Karpas-422 (cell line): ENCODE measurements around the gene GPRIN3. TPM values are rescaled to one million over a fixed set of nuclear protein-coding genes. Genes with fewer than 3 reads are reported as not detected.

Experiments
- DNase-seq: peaks from one replicate; pipeline ENCODE4 v3.0.0-alpha.2; 2015
- H2AFZ ChIP-seq: fragments of 200-600 bp; sonication (generic); 2 replicates; pipeline ENCODE4 v1.6.1; 2014; ENCODE audit warnings: antibody characterized with exemption, low read length, mixed read lengths
- H3K27ac ChIP-seq: fragments of 200-600 bp; sonication (generic); 2 replicates; pipeline ENCODE4 v1.5.1; 2014; ENCODE audit warnings: mild to moderate bottlenecking, low read length, moderate library complexity
- H3K27me3 ChIP-seq: fragments of 200-600 bp; sonication (generic); 2 replicates; pipeline ENCODE4 v1.6.1; 2014; ENCODE audit warnings: low read length, mixed read lengths
- H3K36me3 ChIP-seq: fragments of 200-600 bp; sonication (generic); 2 replicates; pipeline ENCODE4 v1.6.1; 2014; ENCODE audit warnings: low read length, mixed read lengths; ENCODE audit not compliant: insufficient read depth
- H3K4me1 ChIP-seq: fragments of 200-600 bp; sonication (generic); 2 replicates; pipeline ENCODE4 v1.6.1; 2014; ENCODE audit warnings: mild to moderate bottlenecking, low read length, mixed read lengths
- H3K4me2 ChIP-seq: fragments of 200-600 bp; sonication (generic); 2 replicates; pipeline ENCODE4 v1.6.1; 2014; ENCODE audit warnings: low read length, low read depth, mild to moderate bottlenecking; ENCODE audit not compliant: poor library complexity, severe bottlenecking
- H3K4me3 ChIP-seq: fragments of 200-600 bp; sonication (generic); 2 replicates; pipeline ENCODE4 v1.5.1; 2014; ENCODE audit warnings: mild to moderate bottlenecking, antibody characterized with exemption, low read length, mixed read lengths
- H3K79me2 ChIP-seq: fragments of 200-600 bp; sonication (generic); 2 replicates; pipeline ENCODE4 v1.6.1; 2014; ENCODE audit warnings: mild to moderate bottlenecking, low read length, mixed read lengths
- H3K9ac ChIP-seq: fragments of 200-600 bp; sonication (generic); 2 replicates; pipeline ENCODE4 v1.6.0; 2014; ENCODE audit warnings: low read length
- H3K9me2 ChIP-seq: fragments of 200-600 bp; sonication (generic), shearing (Covaris generic); replicated peaks from 2 replicates; pipeline ENCODE4 v1.6.0; 2014; ENCODE audit warnings: mild to moderate bottlenecking, low read length, moderate library complexity; ENCODE audit not compliant: insufficient read depth
- H3K9me3 ChIP-seq: fragments of 300-700, 200-600 bp; sonication (generic); 2 replicates; pipeline ENCODE4 v1.6.1; 2014; ENCODE audit warnings: low read length, mixed read lengths
- H4K20me1 ChIP-seq: fragments of 200-600 bp; sonication (generic); 2 replicates; pipeline ENCODE4 v1.6.1; 2014; ENCODE audit warnings: mild to moderate bottlenecking, antibody characterized with exemption, low read length, low read depth; ENCODE audit not compliant: insufficient read depth
- total RNA-seq: library from RNA; depleted of rRNA; stranded (reverse); fragments of >200 nt; shearing (Covaris generic); gene quantifications from 2 replicates; pipeline ENCODE4 v1.2.3, GENCODE V29; 2014; ENCODE audit warnings: low replicate concordance

GPRIN3 gene
- total RNA-seq, 1 experiment from 2014 or later, result 0.63 TPM

GRCh38 chr4:89295415-89295927 is 12.1 kb downstream of the GPRIN3 start:
- Histone ChIP-seq H4K20me1 (no peaks in the 10 kb centered on the region), H3K9me3 (no peaks in the 10 kb centered on the region), H3K4me3 (no peak overlapping the region), H3K4me1 (peaks cover 56% of the 10 kb centered on the region), H3K27me3 (no peaks in the 10 kb centered on the region), H3K27ac (no peak overlapping the region), H3K79me2 (no peaks in the 10 kb centered on the region), H2AFZ (no peak overlapping the region), H3K36me3 (no peaks in the 10 kb centered on the region), H3K9ac (no peak overlapping the region), H3K4me2 (no peak overlapping the region), H3K9me2 (no peaks in the 10 kb centered on the region)
- no peak for DNase-seq

GRCh38 chr4:89294573-89295269 is 12.9 kb downstream of the GPRIN3 start:
- H3K9me2 ChIP-seq, result no peaks in the 10 kb centered on the region
- H3K27me3 ChIP-seq, result no peaks in the 10 kb centered on the region
- peaks cover 48% of the 10 kb centered on the region for H3K4me1 ChIP-seq
- no peak overlapping the region for H3K27ac ChIP-seq
- H3K79me2 ChIP-seq, result no peaks in the 10 kb centered on the region
- no peak overlapping the region for H3K9ac ChIP-seq
- no peaks in the 10 kb centered on the region for H3K36me3 ChIP-seq
- H3K4me3 ChIP-seq, result no peak overlapping the region
- no peaks in the 10 kb centered on the region for H4K20me1 ChIP-seq
- H3K4me2 ChIP-seq, result no peak overlapping the region
- no peaks in the 10 kb centered on the region for H3K9me3 ChIP-seq
- no peak for DNase-seq
- no peak overlapping the region for H2AFZ ChIP-seq

GRCh38 chr4:89293299-89293698 is 14.3 kb downstream of the GPRIN3 start:
- no peak overlapping the region for H3K4me3 ChIP-seq

GRCh38 chr4:89290727-89291516 is 16.7 kb downstream of the GPRIN3 start:
- Histone ChIP-seq H2AFZ (no peak overlapping the region), H3K9me3 (no peaks in the 10 kb centered on the region), H3K27me3 (no peaks in the 10 kb centered on the region), H3K4me2 (no peak overlapping the region), H3K36me3 (no peaks in the 10 kb centered on the region), H3K4me3 (no peak overlapping the region), H3K27ac (no peak overlapping the region), H3K9ac (no peak overlapping the region), H3K4me1 (peaks cover 15% of the 10 kb centered on the region), H3K79me2 (no peaks in the 10 kb centered on the region), H3K9me2 (no peaks in the 10 kb centered on the region), H4K20me1 (no peaks in the 10 kb centered on the region)
- DNase-seq, result no peak

More at GRCh38 chr4:89293299-89293698, 14.3 kb downstream of the GPRIN3 start:
- Histone ChIP-seq H3K4me2 (no peak overlapping the region), H3K27me3 (no peaks in the 10 kb centered on the region), H3K9me2 (no peaks in the 10 kb centered on the region), H3K36me3 (no peaks in the 10 kb centered on the region), H3K4me1 (peaks cover 36% of the 10 kb centered on the region), H3K79me2 (no peaks in the 10 kb centered on the region), H4K20me1 (no peaks in the 10 kb centered on the region), H2AFZ (no peak overlapping the region), H3K9me3 (no peaks in the 10 kb centered on the region), H3K9ac (no peak overlapping the region), H3K27ac (no peak overlapping the region)
- DNase-seq, result no peak

GRCh38 chr4:89289312-89289711 is 18.3 kb downstream of the GPRIN3 start:
- Histone ChIP-seq H3K27ac (no peak overlapping the region), H3K27me3 (no peaks in the 10 kb centered on the region), H3K9me3 (no peaks in the 10 kb centered on the region), H4K20me1 (no peaks in the 10 kb centered on the region), H2AFZ (no peak overlapping the region), H3K9me2 (no peaks in the 10 kb centered on the region), H3K4me3 (no peak overlapping the region), H3K79me2 (no peaks in the 10 kb centered on the region), H3K9ac (no peak overlapping the region), H3K4me2 (no peak overlapping the region), H3K4me1 (peaks cover 15% of the 10 kb centered on the region), H3K36me3 (no peaks in the 10 kb centered on the region)
- no peak for DNase-seq

DNA sequence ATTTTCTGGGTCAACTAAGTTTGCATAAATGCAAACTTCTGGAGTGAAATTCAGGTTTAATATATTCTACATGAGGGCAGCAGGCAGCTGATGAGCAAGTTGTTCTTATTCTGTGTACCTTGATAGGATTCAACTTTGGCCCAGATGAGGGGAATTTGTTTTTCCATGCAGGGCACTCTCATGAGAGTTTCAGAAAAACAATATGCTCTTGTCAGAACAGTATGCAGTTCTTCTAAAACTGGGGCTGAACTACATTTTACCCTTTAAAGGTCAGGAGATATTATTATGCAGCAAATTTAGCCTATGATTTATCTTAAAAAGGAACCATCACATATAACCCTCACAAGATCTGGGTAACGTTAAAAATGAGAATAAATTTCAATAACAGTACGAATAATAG is 19.2 kb downstream of the GPRIN3 start:
- no peaks in the 10 kb centered on the region for H3K9me2 ChIP-seq
- H3K27ac ChIP-seq, result no peak overlapping the region
- no peaks in the 10 kb centered on the region for H3K9me3 ChIP-seq
- DNase-seq, result no peak
- no peaks in the 10 kb centered on the region for H3K79me2 ChIP-seq
- no peaks in the 10 kb centered on the region for H3K27me3 ChIP-seq
- H3K4me2 ChIP-seq, result no peak overlapping the region
- H3K4me3 ChIP-seq, result no peak overlapping the region
- H4K20me1 ChIP-seq, result no peaks in the 10 kb centered on the region
- H2AFZ ChIP-seq, result no peak overlapping the region
- no peak overlapping the region for H3K9ac ChIP-seq
- H3K36me3 ChIP-seq, result no peaks in the 10 kb centered on the region
- peaks cover 13% of the 10 kb centered on the region for H3K4me1 ChIP-seq

GRCh38 chr4:89287945-89288344 is 19.7 kb downstream of the GPRIN3 start:
- no peaks in the 10 kb centered on the region for H3K9me2 ChIP-seq
- no peak overlapping the region for H2AFZ ChIP-seq
- H3K79me2 ChIP-seq, result no peaks in the 10 kb centered on the region
- H3K4me2 ChIP-seq, result no peak overlapping the region
- no peaks in the 10 kb centered on the region for H3K36me3 ChIP-seq
- H3K9ac ChIP-seq, result no peak overlapping the region
- H3K27me3 ChIP-seq, result no peaks in the 10 kb centered on the region
- no peaks in the 10 kb centered on the region for H3K9me3 ChIP-seq
- no peaks in the 10 kb centered on the region for H4K20me1 ChIP-seq
- H3K4me1 ChIP-seq, result peaks cover 13% of the 10 kb centered on the region
- H3K4me3 ChIP-seq, result no peak overlapping the region
- DNase-seq, result no peak
- no peak overlapping the region for H3K27ac ChIP-seq

DNA sequence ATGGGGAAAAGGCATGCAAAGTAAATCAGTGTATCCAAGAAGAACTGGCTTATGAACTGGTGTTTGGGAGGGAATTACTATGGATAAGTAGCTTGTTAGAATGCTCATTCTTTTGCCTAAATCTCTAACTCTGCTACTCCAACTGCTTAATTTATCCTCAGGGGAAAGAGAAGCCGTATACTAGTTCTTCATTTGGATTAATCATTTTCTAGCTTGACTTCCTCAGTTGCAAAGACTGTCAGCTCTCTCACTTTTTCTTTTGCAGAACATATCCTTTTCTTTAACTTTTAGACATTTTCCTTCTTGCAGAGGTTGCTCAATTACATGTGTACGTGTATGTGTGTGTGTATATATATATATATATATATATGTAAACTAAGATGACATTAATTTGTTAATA is 21.9 kb downstream of the GPRIN3 start:
- H3K4me3 ChIP-seq, result no peak overlapping the region
- no peak for DNase-seq
- no peaks in the 10 kb centered on the region for H3K36me3 ChIP-seq
- H2AFZ ChIP-seq, result no peak overlapping the region
- H3K27ac ChIP-seq, result no peak overlapping the region
- H3K4me2 ChIP-seq, result no peak overlapping the region
- H3K79me2 ChIP-seq, result no peaks in the 10 kb centered on the region
- H3K4me1 ChIP-seq, result peaks cover 13% of the 10 kb centered on the region
- no peaks in the 10 kb centered on the region for H3K9me2 ChIP-seq
- H3K9ac ChIP-seq, result no peak overlapping the region
- H4K20me1 ChIP-seq, result no peaks in the 10 kb centered on the region
- H3K9me3 ChIP-seq, result no peaks in the 10 kb centered on the region
- H3K27me3 ChIP-seq, result no peaks in the 10 kb centered on the region
